ENCODE measurements around the gene ELANE.

- TF ChIP-seq POLR2A (IDR thresholded peaks at IDR 0.05) = peak; percentile 43 to 56
- TF ChIP-seq, protein P1, sequence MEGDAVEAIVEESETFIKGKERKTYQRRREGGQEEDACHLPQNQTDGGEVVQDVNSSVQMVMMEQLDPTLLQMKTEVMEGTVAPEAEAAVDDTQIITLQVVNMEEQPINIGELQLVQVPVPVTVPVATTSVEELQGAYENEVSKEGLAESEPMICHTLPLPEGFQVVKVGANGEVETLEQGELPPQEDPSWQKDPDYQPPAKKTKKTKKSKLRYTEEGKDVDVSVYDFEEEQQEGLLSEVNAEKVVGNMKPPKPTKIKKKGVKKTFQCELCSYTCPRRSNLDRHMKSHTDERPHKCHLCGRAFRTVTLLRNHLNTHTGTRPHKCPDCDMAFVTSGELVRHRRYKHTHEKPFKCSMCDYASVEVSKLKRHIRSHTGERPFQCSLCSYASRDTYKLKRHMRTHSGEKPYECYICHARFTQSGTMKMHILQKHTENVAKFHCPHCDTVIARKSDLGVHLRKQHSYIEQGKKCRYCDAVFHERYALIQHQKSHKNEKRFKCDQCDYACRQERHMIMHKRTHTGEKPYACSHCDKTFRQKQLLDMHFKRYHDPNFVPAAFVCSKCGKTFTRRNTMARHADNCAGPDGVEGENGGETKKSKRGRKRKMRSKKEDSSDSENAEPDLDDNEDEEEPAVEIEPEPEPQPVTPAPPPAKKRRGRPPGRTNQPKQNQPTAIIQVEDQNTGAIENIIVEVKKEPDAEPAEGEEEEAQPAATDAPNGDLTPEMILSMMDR (IDR thresholded peaks at IDR 0.05) = no peak
These were observed 41.0 kb downstream of the ELANE start, which contains the start of the genes MED16 and RNU6-9 for GRCh38 chr19:892894-893689.

Measured in adrenal gland (tissue), 5 donors.